GDM1 (cell line): ENCODE data around the gene GLT8D2.
"Not testable (repeated sequence)": the region's sequence is repeated elsewhere in the genome, so short reads cannot be mapped to it uniquely, and the experiment has no call there.

Source experiments
- DNase-seq: peaks from one replicate; lab custom pipeline; 2025; lab: John Stamatoyannopoulos, UW

GLT8D2 gene

GRCh38 chr12:104050436-104050835, 449 bp upstream of the GLT8D2 start:
- DNase-seq: no peak

- no peak for DNase-seq
These were observed 597 bp downstream of the GLT8D2 start for GRCh38 chr12:104049278-104049902.

GRCh38 chr12:104048811-104049210, 1.2 kb downstream of the GLT8D2 start:
- no peak for DNase-seq

- no peak for DNase-seq
These were observed 1.8 kb downstream of the GLT8D2 start for GRCh38 chr12:104048162-104048561.

- no peak for DNase-seq
These were observed 3.7 kb downstream of the GLT8D2 start for GRCh38 chr12:104046306-104046705.

- no peak for DNase-seq
These were observed 5.8 kb downstream of the GLT8D2 start for GRCh38 chr12:104044158-104044557.

GRCh38 chr12:104042580-104042979, 7.4 kb downstream of the GLT8D2 start:
- no peak for DNase-seq

- not testable (repeated sequence) for DNase-seq
These were observed 10.2 kb downstream of the GLT8D2 start for GRCh38 chr12:104039769-104040168.

- not testable (repeated sequence) for DNase-seq
These were observed 13.8 kb downstream of the GLT8D2 start for GRCh38 chr12:104036143-104036542.

GRCh38 chr12:104030596-104030995, 19.4 kb downstream of the GLT8D2 start:
- not testable (repeated sequence) for DNase-seq

GRCh38 chr12:104026841-104027599, 23.0 kb downstream of the GLT8D2 start:
- DNase-seq: no peak

GRCh38 chr12:104025771-104026170, 24.2 kb downstream of the GLT8D2 start:
- no peak for DNase-seq

- no peak for DNase-seq
These were observed 25.6 kb downstream of the GLT8D2 start for GRCh38 chr12:104024348-104024747.

- DNase-seq: no peak
These were observed 26.3 kb downstream of the GLT8D2 start for GRCh38 chr12:104023710-104024109.

- no peak for DNase-seq
These were observed 27.2 kb downstream of the GLT8D2 start for GRCh38 chr12:104022786-104023185.

GRCh38 chr12:104021862-104022261, 28.1 kb downstream of the GLT8D2 start:
- DNase-seq: not testable (repeated sequence)

- no peak for DNase-seq
These were observed 37.7 kb downstream of the GLT8D2 start for GRCh38 chr12:104012331-104012730.

- no peak for DNase-seq
These were observed 38.7 kb downstream of the GLT8D2 start for GRCh38 chr12:104011253-104011652.

GRCh38 chr12:104010606-104011169, 39.3 kb downstream of the GLT8D2 start:
- no peak for DNase-seq

GRCh38 chr12:104010121-104010520, 39.9 kb downstream of the GLT8D2 start:
- no peak for DNase-seq

- no peak for DNase-seq
These were observed 43.1 kb downstream of the GLT8D2 start for GRCh38 chr12:104006929-104007328.

GRCh38 chr12:104003596-104003995, 46.4 kb downstream of the GLT8D2 start:
- DNase-seq: no peak

- DNase-seq: no peak
These were observed 47.3 kb downstream of the GLT8D2 start for GRCh38 chr12:104002686-104003085.
